Kidney glomerular epithelial cell (primary cell): Measurements from ENCODE around the gene ADORA2B.

ENCODE experiments used
- DNase-seq: peaks from one replicate; lab custom pipeline; 2025; lab: John Stamatoyannopoulos, UW

Gene ADORA2B

DNA sequence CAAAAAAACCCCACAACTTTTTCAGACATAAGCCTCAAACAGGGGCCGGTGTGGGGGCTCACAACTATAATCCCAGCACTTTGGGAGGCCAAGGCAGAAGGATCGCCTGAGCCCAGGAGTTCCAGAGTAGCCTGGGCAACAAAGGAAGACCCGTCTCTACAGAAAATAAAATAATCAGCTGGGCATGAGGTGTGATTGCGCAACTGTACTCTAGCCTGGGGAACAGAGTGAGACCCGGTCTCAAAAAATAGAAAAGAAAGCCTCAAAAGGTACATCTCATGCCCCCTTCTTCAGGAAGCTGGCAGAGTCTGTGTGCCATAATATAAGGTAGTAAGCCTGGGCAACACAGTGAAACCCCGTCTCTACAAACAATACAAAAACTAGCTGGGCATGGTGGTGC lies 51.4 kb downstream of the ADORA2B start:
- DNase-seq: no peak

DNA sequence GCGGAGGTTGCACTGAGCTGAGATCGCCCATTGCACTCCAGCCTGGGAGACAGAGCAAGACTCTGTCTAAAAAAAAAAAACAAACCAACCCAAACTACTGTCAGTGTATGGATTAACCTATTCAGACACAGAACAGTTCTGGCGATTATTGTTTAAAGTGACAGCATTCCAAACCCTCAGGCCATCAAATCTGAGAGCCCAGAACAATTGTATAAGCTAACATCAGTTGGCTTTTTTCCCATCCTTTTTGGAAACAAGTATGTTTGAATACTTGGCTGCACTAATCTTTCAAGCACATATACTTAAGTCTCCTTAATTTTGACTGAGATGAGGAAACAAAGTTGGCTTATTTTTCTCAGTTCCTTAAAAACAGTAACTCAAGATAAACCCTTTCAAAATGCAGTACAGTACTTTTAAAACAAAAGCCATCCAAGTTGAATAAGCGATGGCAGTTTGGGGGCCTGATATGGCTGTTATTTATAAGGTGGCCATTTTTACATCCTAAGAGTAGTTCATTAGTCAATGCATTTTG lies 53.2 kb downstream of the ADORA2B start:
- no peak for DNase-seq

DNA sequence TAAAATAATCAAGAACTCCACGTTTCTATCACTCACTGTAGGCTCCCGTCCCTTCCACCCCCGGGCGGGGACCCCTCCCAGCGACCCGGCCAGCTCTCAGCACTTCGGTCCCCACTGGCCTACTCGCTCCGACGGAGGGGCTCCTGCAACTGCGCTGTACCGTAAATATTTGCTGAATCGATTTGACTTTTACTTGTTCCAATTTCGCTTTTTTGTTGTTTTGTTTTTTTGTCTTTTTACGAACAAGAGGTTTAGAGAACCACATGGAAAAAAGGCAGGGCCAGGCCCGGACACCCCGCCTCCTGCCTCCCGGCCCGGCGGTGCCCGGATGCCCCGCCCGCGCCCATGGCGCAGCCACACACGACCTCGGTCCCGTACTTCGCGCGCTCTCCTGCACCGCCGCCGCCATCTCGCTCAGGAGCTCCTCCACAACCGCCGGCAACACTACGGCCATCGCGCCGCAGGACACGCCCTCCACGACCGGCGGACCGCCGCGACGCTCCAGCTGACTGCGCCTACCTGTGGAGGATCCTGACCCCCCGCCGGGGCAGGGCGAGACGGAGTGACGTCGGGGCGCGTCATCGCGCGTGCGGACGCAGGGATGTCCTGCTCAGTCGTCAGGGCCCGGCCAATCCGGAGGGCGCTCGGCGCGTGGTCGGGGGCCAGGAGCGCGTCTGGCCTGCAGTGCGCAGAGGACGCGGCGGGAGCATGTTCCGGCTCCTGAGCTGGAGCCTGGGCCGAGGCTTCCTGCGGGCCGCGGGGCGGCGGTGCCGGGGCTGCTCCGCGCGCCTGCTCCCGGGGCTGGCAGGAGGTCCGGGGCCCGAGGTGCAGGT lies 54.4 kb downstream of the ADORA2B start, which contains the start of the genes TTC19 and ZSWIM7:
Gene TTC19 (plus strand): TSS at position 684 of the 833 bp plus-strand sequence. CDS start 25 bp downstream, at position 709.
Gene ZSWIM7 (minus strand): TSS at position 564 of the 833 bp plus-strand sequence. CDS start 110 bp downstream, at position 454.
- DNase-seq: peak; percentile 87

DNA sequence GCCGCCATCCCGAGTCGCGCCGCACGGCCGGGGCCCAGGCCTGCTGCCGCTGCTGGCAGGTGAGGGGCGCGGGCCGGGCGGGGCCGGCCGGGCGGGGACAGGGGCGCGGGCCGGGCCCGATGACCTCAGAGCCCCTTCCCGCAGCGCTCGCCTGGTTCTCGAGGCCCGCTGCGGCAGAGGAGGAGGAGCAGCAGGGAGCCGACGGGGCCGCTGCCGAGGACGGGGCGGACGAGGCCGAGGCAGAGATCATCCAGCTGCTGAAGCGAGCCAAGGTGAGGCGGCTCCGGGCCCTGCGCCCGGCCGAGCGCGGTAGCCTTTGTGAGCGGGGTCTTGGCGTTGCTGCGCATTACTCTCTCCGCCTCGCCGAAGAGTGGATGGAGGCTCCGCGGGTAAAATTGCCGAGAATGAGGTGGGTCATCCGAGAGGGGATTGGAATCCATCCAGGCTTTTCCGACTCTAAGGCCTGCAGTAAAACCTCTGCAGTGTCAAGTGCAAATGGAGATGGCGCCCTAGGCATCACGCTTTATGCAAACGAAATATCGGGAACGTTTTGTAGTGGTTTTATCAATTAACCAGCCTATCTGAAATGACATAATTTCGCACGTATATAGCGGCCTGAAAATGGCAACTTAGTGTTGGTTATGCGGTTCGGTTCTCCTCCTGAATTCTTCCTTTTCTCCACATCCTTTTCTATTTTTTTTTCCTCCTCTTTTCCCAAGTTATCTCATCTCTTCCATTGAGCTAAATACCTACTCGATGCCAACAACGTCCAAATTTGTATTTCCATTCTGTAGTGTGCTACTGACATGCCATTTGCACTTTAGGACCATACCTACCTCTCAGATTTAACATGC lies 55.3 kb downstream of the ADORA2B start:
- DNase-seq: no peak

DNA sequence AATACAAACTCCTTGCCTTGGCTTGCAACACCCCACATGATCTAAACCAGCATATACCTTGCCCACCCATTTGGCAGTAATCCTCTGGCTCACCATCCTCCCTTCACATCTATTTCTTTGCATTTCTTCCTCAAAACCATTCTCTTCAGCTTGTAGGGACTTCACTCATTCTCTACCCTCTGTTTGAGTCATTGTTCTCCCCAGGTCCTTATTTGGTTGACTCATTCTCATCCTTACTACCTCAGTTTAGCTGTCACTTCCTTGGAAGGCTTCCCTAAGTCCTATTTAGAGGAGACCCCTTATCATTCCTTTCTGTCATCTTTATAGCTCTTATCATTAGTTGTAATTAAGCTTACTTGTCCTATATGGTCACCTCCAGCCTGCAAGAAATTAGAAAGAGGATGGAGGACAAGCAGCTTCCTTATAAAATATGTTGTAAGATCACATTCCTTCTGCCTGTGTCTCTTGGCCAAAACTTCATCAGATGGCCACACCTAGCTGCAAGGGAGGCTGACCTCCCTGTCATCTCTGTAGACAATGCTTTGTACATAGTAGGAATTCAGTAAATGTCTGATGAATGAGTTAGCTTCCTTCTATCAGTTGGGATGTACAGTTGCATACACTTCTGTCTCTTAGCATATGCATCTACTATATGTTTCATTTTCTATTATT lies 56.4 kb downstream of the ADORA2B start:
- no peak for DNase-seq

DNA sequence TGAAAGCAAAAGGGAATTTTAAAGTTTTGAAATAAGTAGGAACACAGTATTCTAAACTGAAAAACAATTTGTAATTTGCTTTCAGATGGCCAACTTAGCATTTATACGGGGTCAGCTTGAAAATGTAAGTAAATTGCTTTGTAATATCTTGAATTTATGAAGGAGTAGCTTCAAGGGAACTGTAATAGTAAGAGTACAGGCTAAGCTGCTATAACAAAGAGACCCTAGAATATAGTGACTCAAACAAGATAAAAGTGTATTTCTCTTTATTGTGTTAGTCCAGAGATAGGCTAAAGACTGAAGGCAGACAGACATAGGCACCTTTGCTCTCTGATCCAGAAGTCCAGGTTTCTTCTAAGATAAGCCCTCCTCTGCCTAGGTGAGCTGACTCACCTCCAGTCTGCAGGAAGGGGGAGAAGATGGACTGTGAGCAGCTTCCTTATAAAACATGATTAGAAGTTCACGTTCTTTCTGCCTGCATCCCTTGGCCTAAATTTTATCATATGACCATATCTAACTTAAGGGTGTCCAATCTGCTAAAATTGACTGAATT lies 57.9 kb downstream of the ADORA2B start:
- DNase-seq: no peak

DNA sequence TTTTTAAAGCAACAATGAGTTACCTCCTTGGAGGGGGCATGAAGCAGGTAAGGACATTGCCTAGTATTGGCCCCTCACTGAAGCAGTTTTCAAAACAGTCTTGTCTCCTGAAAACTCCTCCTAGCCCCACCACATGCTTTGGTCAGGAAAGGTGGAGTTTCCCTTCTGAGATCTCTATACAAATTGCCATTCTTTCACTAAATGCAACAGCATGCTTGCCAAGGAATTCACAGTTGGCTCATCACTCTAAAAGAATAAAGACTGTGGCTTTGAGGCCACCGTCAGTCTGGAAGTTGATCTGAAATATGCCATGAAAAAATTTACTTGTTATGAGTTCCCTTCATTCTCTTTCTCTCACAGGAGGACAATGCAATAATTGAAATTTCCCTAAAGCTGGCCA lies 58.9 kb downstream of the ADORA2B start:
- no peak for DNase-seq

DNA sequence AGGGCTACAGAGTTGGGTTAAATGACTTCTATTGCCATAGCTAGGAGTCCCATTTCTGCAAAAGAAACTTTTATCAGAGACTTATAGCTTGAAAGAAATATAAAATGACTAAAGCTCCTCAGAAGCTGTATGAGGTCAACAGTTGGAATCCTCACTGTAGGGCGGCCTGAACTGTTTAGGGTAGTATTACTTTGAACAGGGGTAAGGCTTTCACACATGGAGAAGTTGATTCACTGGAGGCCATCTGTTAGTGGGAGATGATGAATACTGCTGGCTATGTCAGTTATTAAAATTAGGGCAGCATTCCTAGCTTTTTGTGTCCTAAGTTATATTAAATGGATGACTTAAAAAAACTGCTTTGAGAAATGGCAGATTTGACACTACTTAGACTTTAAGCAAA lies 60.7 kb downstream of the ADORA2B start:
- DNase-seq: no peak

DNA sequence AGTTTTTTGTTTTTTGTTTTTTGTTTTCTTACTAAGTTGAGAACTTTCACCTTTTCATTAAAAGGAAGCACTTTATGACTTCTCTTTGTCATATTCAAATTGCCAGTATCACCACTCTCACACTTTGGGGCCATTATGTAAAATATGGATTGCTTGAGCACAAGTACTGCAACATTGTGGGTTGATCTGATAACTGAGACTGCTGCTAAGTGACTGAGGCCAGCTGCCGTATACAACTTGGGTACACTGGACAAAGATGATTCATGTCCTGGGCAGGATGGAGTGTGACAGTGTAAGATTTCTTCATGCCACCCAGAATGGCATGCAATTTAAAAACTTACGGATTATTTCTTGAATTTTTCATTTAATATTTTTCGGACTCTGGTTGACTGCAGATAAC lies 62.5 kb downstream of the ADORA2B start:
- no peak for DNase-seq

DNA sequence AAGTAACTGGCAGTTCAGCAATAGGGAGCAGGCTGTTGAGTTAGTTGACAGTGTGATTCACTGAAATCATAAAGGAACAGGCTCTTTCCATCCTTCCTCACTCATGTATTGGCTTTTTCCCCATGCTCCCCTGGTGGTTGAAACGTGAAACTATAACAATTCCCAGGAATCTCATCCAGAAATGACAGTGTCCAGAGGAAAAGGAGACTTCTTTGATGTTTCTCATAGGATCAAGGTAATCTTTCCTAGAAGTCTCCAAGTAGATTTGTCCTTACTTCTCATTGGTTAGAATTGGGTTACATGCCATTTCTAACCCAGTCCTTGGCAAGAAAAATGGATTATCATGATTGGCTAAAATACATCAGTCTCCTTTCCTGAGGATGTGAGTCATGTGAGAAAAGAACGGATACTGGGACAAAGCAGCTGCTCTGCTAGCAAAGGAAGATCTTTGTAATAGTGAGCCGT lies 69.0 kb downstream of the ADORA2B start:
- peak; percentile 74 for DNase-seq

DNA sequence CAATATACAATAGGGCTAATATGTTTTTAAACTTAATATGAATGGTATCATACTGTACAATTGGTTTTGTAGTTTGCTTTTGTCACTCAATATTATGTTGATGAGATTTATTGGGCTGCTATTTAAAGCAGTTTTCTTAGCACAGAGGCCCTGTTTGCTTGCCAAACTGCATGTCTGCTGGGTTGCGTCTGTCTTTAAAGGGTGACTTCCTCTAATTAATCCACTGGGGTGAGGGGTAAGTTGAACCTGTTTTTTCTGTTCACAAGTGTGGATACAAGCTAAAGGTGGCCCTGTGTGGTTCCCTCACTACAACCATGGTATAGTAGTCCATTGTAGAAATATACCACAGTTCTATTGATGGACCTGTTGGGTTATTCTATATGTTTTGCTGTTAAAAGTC lies 74.4 kb downstream of the ADORA2B start:
- DNase-seq: no peak

DNA sequence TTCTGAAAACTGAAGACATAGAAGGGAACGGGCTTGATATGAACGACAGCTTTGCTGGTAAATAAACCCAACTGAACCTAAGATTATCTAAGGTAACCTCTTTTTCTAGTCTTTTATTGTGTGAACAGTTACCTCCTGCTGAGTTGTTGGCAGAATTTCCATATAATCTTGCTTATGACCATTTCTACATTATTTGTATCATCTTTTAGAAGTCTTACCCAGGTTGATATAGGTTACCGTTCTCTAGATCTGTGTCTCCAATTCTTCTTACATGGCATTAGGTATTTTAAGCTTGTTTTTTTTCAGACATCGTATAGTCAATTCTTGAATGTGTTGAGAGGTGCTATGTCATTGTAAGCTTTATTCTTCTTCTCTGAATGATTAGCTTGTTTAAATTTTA lies 79.0 kb downstream of the ADORA2B start:
- DNase-seq: no peak

DNA sequence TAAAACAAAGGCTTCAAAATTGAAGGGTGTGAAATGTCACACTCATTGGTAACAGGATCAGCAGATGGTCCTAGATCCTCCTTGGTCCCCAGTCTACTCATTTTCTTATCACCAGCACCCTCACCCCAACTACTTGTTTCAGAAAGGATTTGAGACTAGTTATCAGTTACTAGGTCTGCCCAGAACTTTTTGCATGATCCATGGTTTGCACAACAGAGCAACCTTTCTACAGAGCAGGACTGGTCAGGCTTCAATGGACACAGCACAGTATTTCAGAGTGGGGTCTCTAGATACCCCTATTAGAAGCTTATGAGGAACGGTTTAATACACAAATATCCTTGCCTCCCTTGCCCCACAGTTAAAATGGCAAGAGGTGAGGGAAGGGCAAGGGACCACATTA lies 80.3 kb downstream of the ADORA2B start:
- no peak for DNase-seq
